PC-3 (cell line): ENCODE measurements around the gene CUEDC2. TPM values are rescaled to one million over a fixed set of nuclear protein-coding genes. Genes with fewer than 3 reads are reported as not detected.

Experiments used
- ATAC-seq: fragments of 200-7000 bp; cut with Tn5 transposase; 2 replicates; pipeline ENCODE4 v1.9.1; 2020; ENCODE audit warnings: mild to moderate bottlenecking, moderate library complexity
- BruUV-seq: library from RNA; stranded (reverse); fragments of 400-500 nt; replicated peaks from 2 replicates; lab custom pipeline; 2021; lab: Mats Ljungman, UMichigan
- CTCF ChIA-PET: fragments of 300-600 bp; sonication (Branson Sonifier 250); formaldehyde crosslinking; loops from one replicate; lab custom pipeline; 2022; ENCODE audit warnings: antibody characterized with exemption; lab: Charles Lee
- POLR2A ChIA-PET: fragments of 300-600 bp; sonication (Branson Sonifier 250); formaldehyde crosslinking; loops from one replicate; lab custom pipeline; 2022; ENCODE audit warnings: antibody characterized with exemption; ENCODE audit not compliant: unreplicated experiment; lab: Charles Lee
- DNase-seq: peaks from one replicate; pipeline ENCODE4 v3.0.0-alpha.2; 2015
- H2AFZ ChIP-seq: fragments of 300-600 bp; sonication (generic); 2 replicates; pipeline ENCODE4 v1.6.0; 2016; ENCODE audit warnings: antibody characterized with exemption, low read length
- H3F3A ChIP-seq: fragments of 300-600 bp; sonication (generic); one replicate; pipeline ENCODE4 v1.6.0; 2017; ENCODE audit warnings: antibody characterized with exemption, low read length, control low read depth, mild to moderate bottlenecking; ENCODE audit not compliant: unreplicated experiment
- H3K27ac ChIP-seq: fragments of 300-600 bp; sonication (generic); 2 replicates; pipeline ENCODE4 v1.5.1; 2016; ENCODE audit warnings: mild to moderate bottlenecking, low read length
- H3K27me3 ChIP-seq: fragments of 300-600 bp; sonication (generic); 2 replicates; pipeline ENCODE4 v1.6.1; 2016; ENCODE audit warnings: low read length, mixed read lengths
- H3K36me3 ChIP-seq: fragments of 300-600 bp; sonication (generic); 2 replicates; pipeline ENCODE4 v1.6.1; 2016; ENCODE audit warnings: low read depth, mixed run types, low read length, mixed read lengths
- H3K4me1 ChIP-seq: fragments of 300-600 bp; sonication (generic); 2 replicates; pipeline ENCODE4 v1.5.1; 2016; ENCODE audit warnings: low read length; ENCODE audit not compliant: insufficient read depth
- H3K4me2 ChIP-seq: fragments of 300-600 bp; sonication (generic); 2 replicates; pipeline ENCODE4 v1.6.0; 2016; ENCODE audit warnings: low read length
- H3K4me3 ChIP-seq: fragments of 300-600 bp; sonication (generic); 2 replicates; pipeline ENCODE4 v1.5.1; 2016; ENCODE audit warnings: mild to moderate bottlenecking, low read length, mixed read lengths
- H3K79me2 ChIP-seq: fragments of 300-600 bp; sonication (generic); 2 replicates; pipeline ENCODE4 v1.6.1; 2017; ENCODE audit warnings: low read length, mixed read lengths
- H3K9ac ChIP-seq: fragments of 300-600 bp; sonication (generic); 2 replicates; pipeline ENCODE4 v1.6.0; 2016; ENCODE audit warnings: mild to moderate bottlenecking, low read length
- H3K9me2 ChIP-seq: fragments of 300-600 bp; sonication (generic); replicated peaks from 2 replicates; pipeline ENCODE4 v1.6.1; 2016; ENCODE audit warnings: mixed run types, low read length, mixed read lengths
- H3K9me3 ChIP-seq: fragments of 300-600 bp; sonication (generic); 2 replicates; pipeline ENCODE4 v1.6.1; 2016; ENCODE audit warnings: low read length, mixed read lengths
- H4K20me1 ChIP-seq: fragments of 300-600 bp; sonication (generic); 2 replicates; pipeline ENCODE4 v1.6.1; 2016; ENCODE audit warnings: low read length, mixed read lengths
- EZH2 ChIP-seq: fragments of 300-600 bp; sonication (generic); IDR thresholded peaks from one replicate; pipeline ENCODE4 v1.6.1; 2017; ENCODE audit warnings: antibody characterized with exemption, mild to moderate bottlenecking, low read length; ENCODE audit not compliant: unreplicated experiment
- EZH2phosphoT487 ChIP-seq: fragments of 300-600 bp; sonication (generic); IDR thresholded peaks from 2 replicates; pipeline ENCODE4 v1.6.1; 2018; ENCODE audit warnings: mild to moderate bottlenecking, antibody characterized with exemption, low read length, borderline replicate concordance
- intact Hi-C: fragments of 100-400 bp; cut with micrococcal nuclease; formaldehyde crosslinking; loops from 2 replicates; pipeline ENCODE4 v1.9.0; 2023
- total RNA-seq: library from RNA; depleted of rRNA; stranded (reverse); fragments of >200 nt; gene quantifications from 2 replicates; pipeline ENCODE4 v1.2.3, GENCODE V29; 2014
- TF ChIP-seq, protein P1 (sequence below): fragments of 300-600 bp; sonication (generic); conservative IDR thresholded peaks from 2 replicates; pipeline ENCODE4 v1.5.1; 2017; ENCODE audit warnings: antibody characterized with exemption, low read depth, mild to moderate bottlenecking, low read length

The CUEDC2 gene
- total RNA-seq, 1 experiment from 2014 or later: 51.4 TPM

DNA sequence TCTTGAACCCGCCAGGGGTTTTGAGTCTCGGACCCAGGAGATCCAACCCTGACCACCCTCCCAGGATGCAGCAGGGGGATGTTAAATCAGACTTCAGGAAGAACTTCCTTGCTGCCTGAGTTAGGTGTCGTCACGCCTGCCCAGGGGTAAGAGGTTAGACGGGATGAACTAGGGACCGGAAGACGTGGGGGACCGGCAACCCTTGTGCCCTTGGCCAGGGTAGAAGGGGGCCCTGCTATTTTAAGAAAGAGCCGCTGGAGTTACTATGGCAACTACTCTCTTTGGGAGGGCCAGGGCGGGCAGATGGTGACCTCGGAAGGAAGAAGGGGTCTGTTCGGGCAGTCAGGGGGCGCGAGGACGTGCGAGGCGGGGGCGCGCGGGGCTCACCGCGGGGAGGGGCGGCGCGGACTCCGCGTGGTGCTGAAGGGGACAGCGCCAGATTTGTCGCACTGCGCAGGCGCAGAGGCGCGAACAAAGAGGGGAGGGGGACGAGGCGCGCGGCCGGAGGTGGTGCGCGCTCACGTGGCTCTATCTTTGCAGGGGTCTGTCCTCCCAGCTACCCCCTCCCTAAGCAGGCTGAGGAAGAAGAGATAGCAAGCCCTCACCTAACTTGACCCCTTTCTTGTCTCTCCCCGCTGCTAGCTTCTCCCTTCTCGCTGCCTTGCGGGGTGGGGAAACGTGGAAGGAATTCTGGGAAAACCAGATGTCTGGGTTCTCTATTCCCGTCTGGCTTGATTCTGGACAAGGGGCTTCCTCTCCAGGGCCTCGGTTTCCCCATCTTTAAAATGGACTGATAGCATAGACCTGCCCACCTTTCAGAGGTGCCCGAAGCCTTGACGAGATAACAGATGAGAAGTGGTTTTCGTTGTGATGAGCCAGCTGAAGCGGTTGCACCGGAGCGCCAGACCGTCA lies 12.8 kb downstream of the CUEDC2 start:
- H3K9me2 ChIP-seq: no peaks in the 10 kb centered on the region
- ATAC-seq (no peak), DNase-seq (peak; percentile 39)
- H2AFZ ChIP-seq: peak overlapping the region; percentile 89
- H4K20me1 ChIP-seq: no peaks in the 10 kb centered on the region
- peak overlapping the region; percentile 92 for H3K4me2 ChIP-seq
- TF ChIP-seq EZH2 (no peak), EZH2phosphoT487 (no peak)
- TF ChIP-seq, protein P1, sequence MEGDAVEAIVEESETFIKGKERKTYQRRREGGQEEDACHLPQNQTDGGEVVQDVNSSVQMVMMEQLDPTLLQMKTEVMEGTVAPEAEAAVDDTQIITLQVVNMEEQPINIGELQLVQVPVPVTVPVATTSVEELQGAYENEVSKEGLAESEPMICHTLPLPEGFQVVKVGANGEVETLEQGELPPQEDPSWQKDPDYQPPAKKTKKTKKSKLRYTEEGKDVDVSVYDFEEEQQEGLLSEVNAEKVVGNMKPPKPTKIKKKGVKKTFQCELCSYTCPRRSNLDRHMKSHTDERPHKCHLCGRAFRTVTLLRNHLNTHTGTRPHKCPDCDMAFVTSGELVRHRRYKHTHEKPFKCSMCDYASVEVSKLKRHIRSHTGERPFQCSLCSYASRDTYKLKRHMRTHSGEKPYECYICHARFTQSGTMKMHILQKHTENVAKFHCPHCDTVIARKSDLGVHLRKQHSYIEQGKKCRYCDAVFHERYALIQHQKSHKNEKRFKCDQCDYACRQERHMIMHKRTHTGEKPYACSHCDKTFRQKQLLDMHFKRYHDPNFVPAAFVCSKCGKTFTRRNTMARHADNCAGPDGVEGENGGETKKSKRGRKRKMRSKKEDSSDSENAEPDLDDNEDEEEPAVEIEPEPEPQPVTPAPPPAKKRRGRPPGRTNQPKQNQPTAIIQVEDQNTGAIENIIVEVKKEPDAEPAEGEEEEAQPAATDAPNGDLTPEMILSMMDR: no peak
- no TSS peak for BruUV-seq
- no peak overlapping the region for H3K27ac ChIP-seq
- peaks cover 11% of the 10 kb centered on the region; the same call in 1 of the 2 replicates for H3K79me2 ChIP-seq
- ChIA-PET POLR2A (no interaction called here), CTCF (interaction anchor here (0.9 to 1.0 kb wide), 2 partner anchors 20 to 164 kb away, joined by 3 read pairs; no protein-coding TSS in a partner anchor)
- 0 out of 2 replicates have a peak, but pooled peaks cover 4% of the 10 kb centered on the region for H3K36me3 ChIP-seq
- peaks cover 20% of the 10 kb centered on the region for H3K4me1 ChIP-seq
- H3K9ac ChIP-seq: peak overlapping the region; percentile 77; the same call in 1 of the 2 replicates
- no peaks in the 10 kb centered on the region for H3F3A ChIP-seq
- H3K9me3 ChIP-seq: no peaks in the 10 kb centered on the region
- no peaks in the 10 kb centered on the region for H3K27me3 ChIP-seq
- peak overlapping the region; percentile 88 for H3K4me3 ChIP-seq
- intact Hi-C loops: no loop called here

DNA sequence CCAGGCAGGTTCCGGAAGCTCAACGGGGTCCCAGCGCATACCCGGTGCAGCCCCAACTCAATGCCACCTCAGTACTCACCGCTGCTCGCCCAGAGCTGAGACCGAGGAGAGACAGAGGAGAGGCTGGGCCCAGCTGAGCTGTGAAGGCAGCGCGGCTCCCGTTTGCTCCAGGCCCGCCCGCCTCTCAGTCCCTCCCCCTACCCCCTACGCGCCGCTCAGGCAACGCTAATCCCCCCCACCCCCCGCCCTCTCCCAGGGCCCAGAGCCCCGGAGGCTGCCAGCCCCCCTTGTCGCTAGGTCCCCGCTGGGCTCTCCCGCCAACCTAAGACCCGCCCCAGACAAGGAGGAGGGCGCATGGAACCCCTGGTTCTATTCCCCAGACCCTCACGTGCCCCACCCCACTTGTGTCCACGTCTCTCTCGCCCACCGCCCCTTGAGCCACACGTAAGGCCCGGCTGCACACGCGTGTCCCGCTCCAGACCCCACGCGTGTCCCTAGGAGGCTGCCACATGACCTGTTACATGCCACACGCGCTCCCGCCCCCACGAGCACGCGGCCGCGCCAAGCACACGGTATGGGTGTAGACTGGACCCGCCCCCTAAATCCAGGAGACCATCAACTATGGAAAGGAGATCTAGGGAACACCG lies 13.6 kb downstream of the CUEDC2 start, which contains the start of gene PSD:
Gene PSD, minus strand, starts transcription at position 164 of the 647 bp plus-strand sequence. CDS start 1,747 bp downstream, outside the sequence.
- H3K27me3 ChIP-seq: no peaks in the 10 kb centered on the region
- peaks cover 11% of the 10 kb centered on the region; the same call in 1 of the 2 replicates for H3K79me2 ChIP-seq
- peak within 1 kb of the TSS; percentile 92 for H3K4me2 ChIP-seq
- no peak for ATAC-seq
- intact Hi-C loops: no loop called here
- TF ChIP-seq, protein P1: no peak
- TF ChIP-seq EZH2phosphoT487 (no peak), EZH2 (no peak)
- no peaks in the 10 kb centered on the region for H3K9me2 ChIP-seq
- peak within 1 kb of the TSS; percentile 89 for H2AFZ ChIP-seq
- H3K9ac ChIP-seq: no peak within 1 kb of the TSS
- ChIA-PET CTCF (no interaction called here), POLR2A (no interaction called here)
- no peaks in the 10 kb centered on the region for H3K9me3 ChIP-seq
- H3K4me1 ChIP-seq: peaks cover 20% of the 10 kb centered on the region
- no peak for DNase-seq
- no peaks in the 10 kb centered on the region for H3F3A ChIP-seq
- H3K4me3 ChIP-seq: peak within 1 kb of the TSS; percentile 88
- no peak within 1 kb of the TSS for H3K27ac ChIP-seq
- 0 out of 2 replicates have a peak, but pooled peaks cover 4% of the 10 kb centered on the region for H3K36me3 ChIP-seq
- no peaks in the 10 kb centered on the region for H4K20me1 ChIP-seq
- no TSS peak for BruUV-seq
